C4-2B (cell line): ENCODE measurements around the gene PNRC1.

Experiments
- CTCF ChIP-seq: fragments of 450-650 bp; conservative IDR thresholded peaks from 2 replicates; pipeline ENCODE4 v1.5.1; 2017; ENCODE audit warnings: mild to moderate bottlenecking
- ZFX ChIP-seq: fragments of 450-650 bp; IDR thresholded peaks from 2 replicates; pipeline ENCODE4 v1.6.1; 2017

- TF ChIP-seq CTCF (no peak), ZFX (no peak)
Observed at GRCh38 chr6:89050697-89051096, 29.9 kb upstream of the PNRC1 start.
